SK-N-SH (cell line): ENCODE data around the gene GPR183. TPM values are rescaled to one million over a fixed set of nuclear protein-coding genes. Genes with fewer than 3 reads are reported as not detected.

Experiments
- CTCF ChIA-PET: fragments of 300-600, 350-600 bp; formaldehyde crosslinking; extraction: SDS; loops from one replicate; lab custom pipeline; 2021; lab: Yijun Ruan, JAX
- POLR2A ChIA-PET: fragments of 350-600 bp; sonication (Branson Sonifier 250); formaldehyde crosslinking; extraction: SDS; loops from one replicate; lab custom pipeline; 2020; ENCODE audit warnings: antibody characterized with exemption, inconsistent platforms; lab: Yijun Ruan, JAX
- DNase-seq: peaks from one replicate; pipeline ENCODE4 v3.0.0; 2012
- H2AFZ ChIP-seq: fragments of 200-600 bp; sonication (generic); 2 replicates; pipeline ENCODE4 v1.8.1; 2016; ENCODE audit warnings: antibody characterized with exemption, mild to moderate bottlenecking, low read depth
- H3F3A ChIP-seq: fragments of 200-600 bp; sonication (generic); replicated peaks from 2 replicates; pipeline ENCODE3; 2016; ENCODE audit warnings: antibody characterized with exemption, mild to moderate bottlenecking; ENCODE audit not compliant: insufficient read depth
- H3K27ac ChIP-seq, 2 experiments: fragments of 200-500 bp in 1 of 2; fragments of 200-600 bp in 1 of 2; sonication (Bioruptor generic) in 1 of 2; sonication (generic), shearing (Covaris generic) in 1 of 2; 2 replicates each; pipeline versions ENCODE4 v1.5.1 to v1.6.1; 2014 to 2016; ENCODE audit warnings: low read depth in 2 of 2, inconsistent platforms in 1 of 2, low read length in 1 of 2, mild to moderate bottlenecking in 1 of 2, mixed read lengths in 1 of 2
- H3K27me3 ChIP-seq: fragments of 200-600 bp; sonication (generic), shearing (Covaris generic); 2 replicates; pipeline ENCODE4 v1.6.1; 2016; ENCODE audit warnings: mixed run types; ENCODE audit not compliant: insufficient read depth
- H3K36me3 ChIP-seq, 2 experiments: fragments of 200-500 bp in 1 of 2; fragments of 200-600 bp in 1 of 2; sonication (Bioruptor generic) in 1 of 2; sonication (generic) in 1 of 2; replicated peaks in 1 of 2; 2 replicates each; pipeline versions ENCODE3 to v1.5.1; 2014 to 2016; ENCODE audit warnings: low read length in 1 of 2, mild to moderate bottlenecking in 1 of 2; ENCODE audit not compliant: insufficient read depth in 2 of 2, control insufficient read depth in 1 of 2
- H3K4me1 ChIP-seq, 2 experiments: fragments of 200-500 bp in 1 of 2; fragments of 200-600 bp in 1 of 2; sonication (Bioruptor generic) in 1 of 2; sonication (generic), shearing (Covaris generic) in 1 of 2; 2 replicates each; pipeline versions ENCODE4 v1.5.1 to v1.6.1; 2014 to 2016; ENCODE audit warnings: low read depth in 1 of 2, low read length in 1 of 2, mixed run types in 1 of 2; ENCODE audit not compliant: insufficient read depth in 2 of 2, control insufficient read depth in 1 of 2
- H3K4me2 ChIP-seq: fragments of 200-600 bp; sonication (generic), shearing (Covaris generic); 2 replicates; pipeline ENCODE4 v1.6.1; 2017; ENCODE audit warnings: mixed run types
- H3K4me3 ChIP-seq, 2 experiments: fragments of 200-500 bp in 1 of 2; fragments of 200-600 bp in 1 of 2; sonication (Bioruptor generic) in 1 of 2; sonication (generic), shearing (Covaris generic) in 1 of 2; 2 replicates each; pipeline versions ENCODE4 v1.5.1 to v1.8.1; 2014 to 2016; ENCODE audit warnings: low read depth in 2 of 2, inconsistent platforms in 1 of 2, low read length in 1 of 2, mild to moderate bottlenecking in 1 of 2, mixed read lengths in 1 of 2, moderate library complexity in 1 of 2
- H3K79me2 ChIP-seq: fragments of 200-600 bp; sonication (generic); 2 replicates; pipeline ENCODE4 v1.8.1; 2017; ENCODE audit warnings: mild to moderate bottlenecking; ENCODE audit not compliant: insufficient read depth
- H3K9ac ChIP-seq: fragments of 200-600 bp; sonication (generic); 2 replicates; pipeline ENCODE4 v1.6.1; 2017; ENCODE audit warnings: mixed run types
- H3K9me2 ChIP-seq: fragments of 200-600 bp; sonication (generic); 2 replicates; pipeline ENCODE4 v1.6.1; 2017; ENCODE audit warnings: mixed run types
- H3K9me3 ChIP-seq: fragments of 200-600 bp; sonication (generic); 2 replicates; pipeline ENCODE4 v1.6.1; 2017; ENCODE audit warnings: mixed run types, mild to moderate bottlenecking, moderate library complexity
- H4K20me1 ChIP-seq: fragments of 200-600 bp; sonication (generic); 2 replicates; pipeline ENCODE4 v1.6.1; 2017; ENCODE audit warnings: mild to moderate bottlenecking, mixed run types; ENCODE audit not compliant: insufficient read depth
- CHD2 ChIP-seq: fragments of 150-350 bp; IDR thresholded peaks from 2 replicates; pipeline ENCODE4 v1.6.1; 2018; ENCODE audit warnings: low read length; ENCODE audit not compliant: partially characterized antibody
- EP300 ChIP-seq, 2 experiments: IDR thresholded peaks; 2 replicates each; pipeline versions ENCODE4 v1.4.0 to v1.6.1; 2012; ENCODE audit warnings: borderline replicate concordance in 1 of 2, low read depth in 1 of 2, low read length in 1 of 2
- FOSL2 ChIP-seq: IDR thresholded peaks from 2 replicates; pipeline ENCODE4 v1.4.0; 2012; ENCODE audit warnings: low read depth, mild to moderate bottlenecking, moderate library complexity, borderline replicate concordance
- FOXJ3 ChIP-seq: sonication (generic); formaldehyde crosslinking; IDR thresholded peaks from 2 replicates; pipeline ENCODE4 v1.5.1; 2020; ENCODE audit warnings: mild to moderate bottlenecking, missing genetic modification reagents
- FOXM1 ChIP-seq: IDR thresholded peaks from 2 replicates; pipeline ENCODE4 v1.4.0; 2012; ENCODE audit warnings: low read depth, mild to moderate bottlenecking
- GATA2 ChIP-seq: sonication (generic); formaldehyde crosslinking; IDR thresholded peaks from 2 replicates; pipeline ENCODE4 v1.5.0; 2020; ENCODE audit warnings: mild to moderate bottlenecking, missing genetic modification reagents
- JUND ChIP-seq: IDR thresholded peaks from 2 replicates; pipeline ENCODE4 v1.4.0; 2012
- MAX ChIP-seq: IDR thresholded peaks from 2 replicates; pipeline ENCODE4 v1.4.0; 2012; ENCODE audit warnings: low read depth
- MXI1 ChIP-seq: IDR thresholded peaks from 2 replicates; pipeline ENCODE4 v1.6.1; 2012; ENCODE audit warnings: mild to moderate bottlenecking, low read depth, low read length, improper control_type of control experiment
- NFIC ChIP-seq: IDR thresholded peaks from 2 replicates; pipeline ENCODE4 v1.4.0; 2012; ENCODE audit warnings: borderline replicate concordance
- PBX3 ChIP-seq: IDR thresholded peaks from 2 replicates; pipeline ENCODE4; 2012
- POLR2AphosphoS5 ChIP-seq: IDR thresholded peaks from 2 replicates; pipeline ENCODE4 v1.6.1; 2012; ENCODE audit warnings: low read depth, low read length
- RCOR1 ChIP-seq: fragments of 150-350 bp; IDR thresholded peaks from 2 replicates; pipeline ENCODE4 v1.6.1; 2017; ENCODE audit warnings: antibody characterized with exemption, low read length
- REST ChIP-seq: IDR thresholded peaks from 2 replicates; pipeline ENCODE4 v1.6.1; 2012; ENCODE audit warnings: mild to moderate bottlenecking, low read depth, low read length, moderate library complexity
- SIN3A ChIP-seq: IDR thresholded peaks from 2 replicates; pipeline ENCODE4 v1.6.1; 2012; ENCODE audit warnings: low read depth, mild to moderate bottlenecking, low read length, moderate library complexity, borderline replicate concordance
- SMC3 ChIP-seq: IDR thresholded peaks from 2 replicates; pipeline ENCODE4 v1.6.1; 2012; ENCODE audit warnings: low read depth, low read length, improper control_type of control experiment
- TAF1 ChIP-seq: IDR thresholded peaks from 2 replicates; pipeline ENCODE4 v1.6.1; 2012; ENCODE audit warnings: low read depth, mild to moderate bottlenecking, low read length, moderate library complexity, borderline replicate concordance
- TEAD4 ChIP-seq: IDR thresholded peaks from 2 replicates; pipeline ENCODE4 v1.4.0; 2012; ENCODE audit warnings: mild to moderate bottlenecking, borderline replicate concordance; ENCODE audit not compliant: insufficient read depth
- USF2 ChIP-seq: fragments of 150-350 bp; IDR thresholded peaks from 2 replicates; pipeline ENCODE4 v1.6.1; 2017; ENCODE audit warnings: antibody characterized with exemption, low read length, low read depth, borderline replicate concordance
- ZBTB33 ChIP-seq: IDR thresholded peaks from 2 replicates; pipeline ENCODE4 v1.4.0; 2012; ENCODE audit warnings: low read depth, borderline replicate concordance
- WGBS: methylation state at CpG from one replicate; pipeline ENCODE4 v1.1.6; 2017; ENCODE audit warnings: low lambda C conversion rate; 5-methylcytosine and 5-hydroxymethylcytosine counted together
- polyA plus RNA-seq, 3 experiments: library from polyadenylated mRNA; depleted of rRNA; stranded (reverse); fragments of >200 nt; gene quantifications; 2 replicates each; pipeline ENCODE4 v1.2.3, GENCODE V29; 2012

The GPR183 gene
- polyA plus RNA-seq, 1 of the 3 experiments (the other 2 are of a cell fraction): 0.07 TPM

GRCh38 chr13:99254830-99255229 lies 52.4 kb downstream of the GPR183 start (continued):
- no peak for TF ChIP-seq PBX3
- no peak for TF ChIP-seq TAF1
- TF ChIP-seq USF2: no peak
- TF ChIP-seq POLR2AphosphoS5: no peak
- TF ChIP-seq MAX: no peak
- no peak for TF ChIP-seq FOSL2
- no peak for TF ChIP-seq EP300 (IDR thresholded peaks at IDR 0.05; ENCODE audit: borderline replicate concordance in 1 of 2, low read depth in 1 of 2, low read length in 1 of 2)
- no peak for TF ChIP-seq MXI1
- no peak for TF ChIP-seq FOXJ3 (CRISPR knock-in tag)
- TF ChIP-seq FOXM1: no peak

GRCh38 chr13:99251921-99252320 lies 55.3 kb downstream of the GPR183 start:
- H3K9me3 ChIP-seq: no peaks in the 10 kb centered on the region
- WGBS: 98% methylated on average over 4 of the region's 4 CpGs
- no peaks in the 10 kb centered on the region for H4K20me1 ChIP-seq
- no peak overlapping the region; a peak in 1 of 4 replicates for H3K27ac ChIP-seq
- no peak for DNase-seq
- H3K4me3 ChIP-seq: no peak overlapping the region
- ChIA-PET CTCF (interaction anchor here (1.0 to 2.2 kb wide), 4 partner anchors 14 to 185 kb away, joined by 5 to 10 read pairs (median 7); no protein-coding TSS in a partner anchor), POLR2A (no interaction called here)
- H2AFZ ChIP-seq: no peak overlapping the region
- no peak overlapping the region for H3K9ac ChIP-seq
- H3K36me3 ChIP-seq: peaks cover 22 to 31% of the 10 kb centered on the region in 2 experiments
- H3K4me1 ChIP-seq: peaks cover 0 to 2% of the 10 kb centered on the region in 2 experiments; a peak in 2 of 4 replicates
- no peaks in the 10 kb centered on the region for H3K9me2 ChIP-seq
- H3K4me2 ChIP-seq: no peak overlapping the region
- no peaks in the 10 kb centered on the region for H3K27me3 ChIP-seq
- H3F3A ChIP-seq: no peaks in the 10 kb centered on the region
- H3K79me2 ChIP-seq: no peaks in the 10 kb centered on the region
- TF ChIP-seq FOSL2: no peak
- TF ChIP-seq RCOR1: no peak
- TF ChIP-seq MAX: no peak
- TF ChIP-seq USF2: no peak
- TF ChIP-seq SMC3: no peak
- no peak for TF ChIP-seq ZBTB33
- no peak for TF ChIP-seq NFIC
- no peak for TF ChIP-seq SIN3A
- TF ChIP-seq GATA2 (CRISPR knock-in tag): no peak
- no peak for TF ChIP-seq REST
- no peak for TF ChIP-seq CHD2
- TF ChIP-seq PBX3: no peak
- TF ChIP-seq JUND: no peak
- no peak for TF ChIP-seq TEAD4
- TF ChIP-seq MXI1: no peak
